ENCODE results near the gene GOLGA6B.
"Not testable (repeated sequence)": the region's sequence is repeated elsewhere in the genome, so short reads cannot be mapped to it uniquely, and the experiment has no call there.

DNA sequence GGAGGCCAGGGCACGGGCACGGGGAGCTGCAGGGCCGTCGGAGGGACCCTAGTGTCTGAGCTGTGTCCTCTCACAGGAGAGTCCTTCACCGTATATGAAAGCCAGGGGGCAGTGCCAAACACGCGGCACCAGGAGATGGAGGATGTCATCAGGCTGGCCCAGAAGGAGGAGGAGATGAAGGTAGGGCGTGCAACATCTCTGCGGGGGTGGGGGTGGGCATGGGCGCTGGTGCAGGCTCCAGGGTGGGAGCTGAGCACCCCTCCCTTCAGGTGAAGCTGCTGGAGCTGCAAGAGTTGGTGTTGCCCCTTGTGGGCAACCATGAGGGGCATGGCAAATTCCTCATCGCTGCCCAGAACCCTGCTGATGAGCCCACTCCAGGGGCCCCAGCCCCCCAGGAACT, 11.2 kb downstream of the GOLGA6B start:
- not testable (repeated sequence) for TF ChIP-seq POLR2AphosphoS5, CTCF, EP300, POLR2A (IDR thresholded peaks at IDR 0.05)
